ENCODE data around the gene FAM168B. TPM values are rescaled to one million over a fixed set of nuclear protein-coding genes. Genes with fewer than 3 reads are reported as not detected.

Gene FAM168B
- total and polyA plus RNA-seq, 2 of the 13 experiments (the other 11 are each of a cell fraction or from before 2014, with no cell fraction given): 64.5 to 113 TPM

DNA sequence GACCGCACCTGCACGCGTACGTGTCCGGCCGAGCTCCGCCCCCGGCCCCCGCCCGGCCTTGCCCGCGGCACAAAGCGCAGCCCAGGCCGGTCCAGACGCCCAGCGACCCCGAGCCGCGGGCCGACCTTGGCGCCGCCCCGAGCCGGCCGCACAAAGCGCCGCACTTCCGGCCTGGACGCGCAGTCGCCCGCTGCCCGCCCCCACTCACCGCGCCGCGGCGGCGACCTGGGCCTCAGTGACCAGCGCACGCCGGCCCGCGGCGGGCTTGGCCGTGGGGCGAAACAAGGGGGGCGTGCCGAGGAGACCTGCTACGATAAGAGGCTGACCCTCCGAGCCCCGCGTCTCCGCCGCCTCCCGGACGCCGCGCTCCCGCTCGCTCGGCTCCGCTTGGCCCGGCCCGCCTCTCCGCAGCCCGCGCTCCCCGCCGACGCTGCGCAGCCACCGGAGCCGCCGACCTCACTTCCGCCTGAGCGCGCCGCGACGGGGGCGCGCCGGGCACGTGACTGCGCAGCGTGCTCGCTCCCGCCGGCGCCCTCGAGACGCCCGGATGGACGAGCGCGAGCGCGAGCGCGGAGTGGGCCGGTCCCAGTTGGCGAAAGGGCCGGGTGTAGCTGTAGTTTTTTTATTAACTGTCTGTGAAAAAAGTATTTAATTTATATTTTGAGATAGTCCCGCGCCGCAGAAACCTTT lies at the start of gene FAM168B (continued):
- TF ChIP-seq, protein P1, sequence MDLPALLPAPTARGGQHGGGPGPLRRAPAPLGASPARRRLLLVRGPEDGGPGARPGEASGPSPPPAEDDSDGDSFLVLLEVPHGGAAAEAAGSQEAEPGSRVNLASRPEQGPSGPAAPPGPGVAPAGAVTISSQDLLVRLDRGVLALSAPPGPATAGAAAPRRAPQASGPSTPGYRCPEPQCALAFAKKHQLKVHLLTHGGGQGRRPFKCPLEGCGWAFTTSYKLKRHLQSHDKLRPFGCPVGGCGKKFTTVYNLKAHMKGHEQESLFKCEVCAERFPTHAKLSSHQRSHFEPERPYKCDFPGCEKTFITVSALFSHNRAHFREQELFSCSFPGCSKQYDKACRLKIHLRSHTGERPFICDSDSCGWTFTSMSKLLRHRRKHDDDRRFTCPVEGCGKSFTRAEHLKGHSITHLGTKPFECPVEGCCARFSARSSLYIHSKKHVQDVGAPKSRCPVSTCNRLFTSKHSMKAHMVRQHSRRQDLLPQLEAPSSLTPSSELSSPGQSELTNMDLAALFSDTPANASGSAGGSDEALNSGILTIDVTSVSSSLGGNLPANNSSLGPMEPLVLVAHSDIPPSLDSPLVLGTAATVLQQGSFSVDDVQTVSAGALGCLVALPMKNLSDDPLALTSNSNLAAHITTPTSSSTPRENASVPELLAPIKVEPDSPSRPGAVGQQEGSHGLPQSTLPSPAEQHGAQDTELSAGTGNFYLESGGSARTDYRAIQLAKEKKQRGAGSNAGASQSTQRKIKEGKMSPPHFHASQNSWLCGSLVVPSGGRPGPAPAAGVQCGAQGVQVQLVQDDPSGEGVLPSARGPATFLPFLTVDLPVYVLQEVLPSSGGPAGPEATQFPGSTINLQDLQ (CRISPR knock-in tag; IDR thresholded peaks at IDR 0.05): peak; percentile 72
- peak; percentile 66 for TF ChIP-seq SALL2 (CRISPR knock-in tag; IDR thresholded peaks at IDR 0.05)
- TF ChIP-seq, protein P2, sequence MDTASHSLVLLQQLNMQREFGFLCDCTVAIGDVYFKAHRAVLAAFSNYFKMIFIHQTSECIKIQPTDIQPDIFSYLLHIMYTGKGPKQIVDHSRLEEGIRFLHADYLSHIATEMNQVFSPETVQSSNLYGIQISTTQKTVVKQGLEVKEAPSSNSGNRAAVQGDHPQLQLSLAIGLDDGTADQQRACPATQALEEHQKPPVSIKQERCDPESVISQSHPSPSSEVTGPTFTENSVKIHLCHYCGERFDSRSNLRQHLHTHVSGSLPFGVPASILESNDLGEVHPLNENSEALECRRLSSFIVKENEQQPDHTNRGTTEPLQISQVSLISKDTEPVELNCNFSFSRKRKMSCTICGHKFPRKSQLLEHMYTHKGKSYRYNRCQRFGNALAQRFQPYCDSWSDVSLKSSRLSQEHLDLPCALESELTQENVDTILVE (CRISPR knock-in tag; IDR thresholded peaks at IDR 0.05): peak; percentile 86; the same call in 1 of the 2 replicates
- TF ChIP-seq THAP11 (CRISPR knock-in tag; IDR thresholded peaks at IDR 0.05): peak; percentile 88
- no peak for TF ChIP-seq SOX6 (IDR thresholded peaks at IDR 0.05)
- TF ChIP-seq SOX6 (CRISPR knock-in tag; IDR thresholded peaks at IDR 0.05): 0 out of 2 replicates have a peak, but pooled peaks have one; percentile 13
- TF ChIP-seq ZNF616 (CRISPR knock-in tag; IDR thresholded peaks at IDR 0.05; ENCODE audit: low read depth): peak; percentile 82; the same call in 1 of the 2 replicates
- TF ChIP-seq HMGA1 (CRISPR knock-in tag; conservative IDR thresholded peaks at IDR 0.05): no peak
- TF ChIP-seq, protein P3, sequence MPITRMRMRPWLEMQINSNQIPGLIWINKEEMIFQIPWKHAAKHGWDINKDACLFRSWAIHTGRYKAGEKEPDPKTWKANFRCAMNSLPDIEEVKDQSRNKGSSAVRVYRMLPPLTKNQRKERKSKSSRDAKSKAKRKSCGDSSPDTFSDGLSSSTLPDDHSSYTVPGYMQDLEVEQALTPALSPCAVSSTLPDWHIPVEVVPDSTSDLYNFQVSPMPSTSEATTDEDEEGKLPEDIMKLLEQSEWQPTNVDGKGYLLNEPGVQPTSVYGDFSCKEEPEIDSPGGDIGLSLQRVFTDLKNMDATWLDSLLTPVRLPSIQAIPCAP (CRISPR knock-in tag; IDR thresholded peaks at IDR 0.05; ENCODE audit: low read depth): no peak
- TF ChIP-seq, protein P4, sequence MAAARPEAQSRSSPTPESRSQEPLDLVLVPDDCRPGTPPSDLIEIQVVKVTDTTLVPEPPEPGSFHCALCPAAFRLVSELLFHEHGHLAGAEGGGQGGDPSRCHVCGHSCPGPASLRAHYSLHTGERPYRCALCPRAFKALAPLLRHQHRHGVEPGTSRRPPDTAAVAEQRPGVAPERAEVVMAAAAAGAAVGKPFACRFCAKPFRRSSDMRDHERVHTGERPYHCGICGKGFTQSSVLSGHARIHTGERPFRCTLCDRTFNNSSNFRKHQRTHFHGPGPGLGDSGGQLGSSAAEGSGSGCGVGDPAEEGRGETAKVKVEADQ (CRISPR knock-in tag; IDR thresholded peaks at IDR 0.05; ENCODE audit: borderline replicate concordance): peak; percentile 93
- peak; percentile 82; the same call in 1 of the 2 replicates for TF ChIP-seq ZNF329 (CRISPR knock-in tag; IDR thresholded peaks at IDR 0.05; ENCODE audit: low read depth)
- TF ChIP-seq, protein P5, sequence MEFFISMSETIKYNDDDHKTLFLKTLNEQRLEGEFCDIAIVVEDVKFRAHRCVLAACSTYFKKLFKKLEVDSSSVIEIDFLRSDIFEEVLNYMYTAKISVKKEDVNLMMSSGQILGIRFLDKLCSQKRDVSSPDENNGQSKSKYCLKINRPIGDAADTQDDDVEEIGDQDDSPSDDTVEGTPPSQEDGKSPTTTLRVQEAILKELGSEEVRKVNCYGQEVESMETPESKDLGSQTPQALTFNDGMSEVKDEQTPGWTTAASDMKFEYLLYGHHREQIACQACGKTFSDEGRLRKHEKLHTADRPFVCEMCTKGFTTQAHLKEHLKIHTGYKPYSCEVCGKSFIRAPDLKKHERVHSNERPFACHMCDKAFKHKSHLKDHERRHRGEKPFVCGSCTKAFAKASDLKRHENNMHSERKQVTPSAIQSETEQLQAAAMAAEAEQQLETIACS (CRISPR knock-in tag; IDR thresholded peaks at IDR 0.05): peak; percentile 96
- peak; percentile 88 for TF ChIP-seq PHF8 (CRISPR knock-in tag; IDR thresholded peaks at IDR 0.05)
- TF ChIP-seq ZSCAN21 (CRISPR knock-in tag; IDR thresholded peaks at IDR 0.05; ENCODE audit: borderline replicate concordance): peak; percentile 97
- peak; percentile 87 for TF ChIP-seq RAD21 (CRISPR knock-in tag; IDR thresholded peaks at IDR 0.05)
- TF ChIP-seq, protein P6, sequence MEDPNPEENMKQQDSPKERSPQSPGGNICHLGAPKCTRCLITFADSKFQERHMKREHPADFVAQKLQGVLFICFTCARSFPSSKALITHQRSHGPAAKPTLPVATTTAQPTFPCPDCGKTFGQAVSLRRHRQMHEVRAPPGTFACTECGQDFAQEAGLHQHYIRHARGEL (CRISPR knock-in tag; IDR thresholded peaks at IDR 0.05): no peak
- TF ChIP-seq, protein P7, sequence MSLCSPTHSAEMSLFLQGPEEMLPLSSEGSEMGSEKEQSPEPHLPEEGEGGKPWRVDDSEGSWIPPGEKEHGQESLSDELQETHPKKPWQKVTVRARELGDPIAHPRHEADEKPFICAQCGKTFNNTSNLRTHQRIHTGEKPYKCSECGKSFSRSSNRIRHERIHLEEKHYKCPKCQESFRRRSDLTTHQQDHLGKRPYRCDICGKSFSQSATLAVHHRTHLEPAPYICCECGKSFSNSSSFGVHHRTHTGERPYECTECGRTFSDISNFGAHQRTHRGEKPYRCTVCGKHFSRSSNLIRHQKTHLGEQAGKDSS (CRISPR knock-in tag; IDR thresholded peaks at IDR 0.05; ENCODE audit: borderline replicate concordance, low read depth): 0 out of 2 replicates have a peak, but pooled peaks have one; percentile 44
- peak; percentile 83; the same call in 1 of the 2 replicates for TF ChIP-seq RNF2 (conservative IDR thresholded peaks at IDR 0.05; ENCODE audit: low read depth)
- peak; percentile 71; the same call in 1 of the 2 replicates for TF ChIP-seq ZNF556 (CRISPR knock-in tag; IDR thresholded peaks at IDR 0.05; ENCODE audit: borderline replicate concordance)
- 0 out of 2 replicates have a peak, but pooled peaks have one; percentile 14 for TF ChIP-seq RFX5 (IDR thresholded peaks at IDR 0.05; ENCODE audit: low read depth, low read length)
- peak; percentile 51 for TF ChIP-seq ZNF205 (CRISPR knock-in tag; IDR thresholded peaks at IDR 0.05)

Data from HepG2 (cell line).